NCI-H82 (cell line): ENCODE data around the gene SMDT1.
"Not testable (repeated sequence)": the region's sequence is repeated elsewhere in the genome, so short reads cannot be mapped to it uniquely, and the experiment has no call there.

ENCODE experiments used
- DNase-seq: peaks from one replicate; lab custom pipeline; 2025; lab: John Stamatoyannopoulos, UW

SMDT1 gene

DNA sequence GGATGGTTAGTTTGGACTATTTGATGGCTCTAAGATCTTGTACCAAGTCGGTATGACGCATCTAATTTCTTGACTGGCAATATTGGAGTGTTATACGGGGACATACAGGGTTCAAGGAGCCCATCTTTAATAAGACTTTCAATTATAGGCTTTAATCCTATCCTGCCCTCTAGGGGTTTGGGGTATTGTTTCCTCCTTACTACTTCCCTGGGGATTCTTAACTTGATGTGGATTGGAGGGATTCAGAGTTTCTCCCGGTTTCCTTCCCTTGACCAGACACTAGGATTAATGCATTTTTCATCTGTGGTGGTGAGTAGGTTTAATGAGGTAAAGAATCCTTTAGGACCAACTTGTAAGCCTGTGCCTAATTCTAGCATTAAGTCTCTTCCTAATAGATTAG is 32.3 kb downstream of the SMDT1 start:
- peak; percentile 57 for DNase-seq

DNA sequence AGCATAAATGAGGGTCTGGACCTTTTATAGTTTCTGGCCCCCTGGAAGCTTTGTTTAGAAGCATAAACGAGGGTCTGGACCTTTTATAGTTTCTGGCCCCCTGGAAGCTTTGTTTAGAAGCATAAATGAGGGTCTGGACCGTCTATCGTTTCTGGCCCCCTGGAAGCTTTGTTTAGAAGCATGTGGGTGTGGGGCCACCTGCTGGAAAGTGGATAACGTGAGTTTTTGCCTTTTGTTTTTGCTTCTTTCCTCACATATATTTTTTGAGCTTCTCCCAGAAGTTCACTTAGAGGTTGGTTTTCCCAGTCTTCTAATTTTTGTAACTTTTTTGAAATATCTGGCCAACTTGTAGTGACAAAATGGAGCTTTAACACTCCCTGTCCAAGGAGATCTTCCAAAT is 33.3 kb downstream of the SMDT1 start:
- DNase-seq: peak; percentile 22

DNA sequence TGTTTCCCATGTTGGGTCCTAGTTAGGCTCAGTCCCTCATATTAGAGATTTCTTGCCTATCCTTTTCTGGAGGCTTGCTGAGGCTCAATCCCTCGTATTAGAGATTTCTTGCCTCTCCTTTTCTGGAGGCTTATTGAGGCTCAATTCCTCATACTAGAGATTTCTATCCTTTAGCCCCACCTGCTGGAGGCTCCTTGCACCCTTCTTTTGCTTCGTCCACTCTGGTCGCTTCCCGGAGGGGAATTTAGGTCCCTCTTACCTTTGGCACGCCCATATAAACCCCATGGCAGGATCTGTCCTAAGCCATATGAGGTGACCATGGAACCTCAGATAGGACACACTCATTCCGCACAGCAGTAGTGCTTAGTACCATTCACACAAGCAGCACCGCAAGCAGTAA is 35.2 kb downstream of the SMDT1 start:
- peak; percentile 46 for DNase-seq

DNA sequence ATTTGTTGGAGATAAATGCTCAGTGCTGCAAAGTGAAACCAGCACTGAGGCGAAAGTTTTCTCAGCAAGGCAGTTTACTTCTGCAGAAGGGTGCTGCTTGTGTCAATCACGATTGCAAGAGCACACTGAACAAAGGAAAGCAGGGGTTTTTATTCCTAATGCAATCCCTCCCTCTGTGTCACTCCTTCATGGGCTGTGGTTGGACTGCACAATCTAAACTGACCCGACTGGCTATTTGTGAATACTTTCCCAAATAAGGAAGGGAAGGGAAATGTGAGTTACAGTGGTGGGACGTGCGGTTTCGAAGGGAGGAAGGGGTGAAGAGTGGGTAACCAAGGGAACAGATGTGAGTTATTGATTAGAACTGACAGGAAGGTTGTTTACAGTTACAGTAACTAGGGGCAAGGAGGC is 35.9 kb downstream of the SMDT1 start:
- DNase-seq: not testable (repeated sequence)

DNA sequence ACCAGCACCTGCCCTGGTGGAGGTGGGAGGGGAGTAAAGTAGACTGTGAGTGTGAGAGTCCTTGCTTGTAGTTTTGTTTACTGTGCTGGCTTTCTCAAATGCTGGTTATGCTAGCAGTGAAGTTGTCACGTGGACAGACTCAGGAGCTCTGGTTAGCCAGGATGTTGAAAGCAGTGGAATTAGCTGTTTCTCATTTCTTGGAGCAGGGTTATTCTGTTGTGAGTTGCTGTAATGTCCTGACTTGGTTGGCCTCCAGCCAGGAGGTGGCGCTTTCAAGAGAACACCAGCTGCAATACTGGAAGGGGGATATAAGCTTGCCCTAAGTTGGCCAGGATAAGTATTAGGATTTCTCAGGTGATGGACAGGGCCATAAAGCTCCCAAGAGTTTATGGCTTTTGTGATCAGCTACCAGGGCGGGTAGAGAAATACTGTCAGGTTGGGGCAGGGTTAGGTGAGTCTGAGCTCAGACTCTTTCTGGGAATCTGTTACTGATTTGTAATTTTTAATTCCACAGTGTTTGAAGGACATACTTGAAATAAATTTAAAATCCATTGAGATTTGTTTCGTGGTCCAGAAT is 37.4 kb downstream of the SMDT1 start:
- DNase-seq: peak; percentile 26

DNA sequence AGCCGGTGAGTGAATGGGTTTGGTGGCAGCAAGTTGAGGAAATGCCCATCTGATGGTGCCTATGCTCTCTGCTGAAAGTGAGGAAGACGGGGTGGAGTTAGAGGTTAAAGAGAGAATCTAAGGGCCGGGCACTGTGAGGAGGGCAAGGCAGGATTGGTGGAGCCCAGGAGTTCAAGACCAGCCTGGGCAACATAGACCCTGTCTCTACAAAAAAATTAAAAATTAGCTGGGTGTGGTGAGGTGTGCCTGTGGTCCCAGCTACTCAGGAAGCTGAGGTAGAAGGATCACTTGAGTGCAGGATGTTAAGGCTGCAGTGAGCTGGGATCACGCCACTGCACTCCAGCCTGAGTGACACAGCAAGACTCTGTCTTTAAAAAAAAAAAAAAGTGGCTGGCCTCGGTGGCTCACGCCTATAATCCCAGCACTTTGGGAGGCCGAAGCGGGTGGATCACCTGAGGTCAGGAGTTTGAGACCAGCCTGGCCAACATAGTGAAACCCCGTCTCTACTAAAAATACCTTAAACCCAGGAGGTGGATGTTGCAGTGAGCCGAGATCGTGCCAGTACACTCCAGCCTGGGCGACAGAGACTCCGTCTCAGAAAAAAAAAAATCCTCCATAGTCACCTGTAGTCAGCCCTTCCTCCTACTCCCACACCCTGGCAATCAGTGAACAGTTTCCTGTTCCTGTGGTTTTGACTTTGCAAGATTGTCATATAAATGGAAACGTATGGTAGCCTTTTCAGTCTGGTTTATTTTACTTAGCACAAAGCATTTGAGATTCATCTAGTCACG is 40.9 kb downstream of the SMDT1 start:
- not testable (repeated sequence) for DNase-seq

DNA sequence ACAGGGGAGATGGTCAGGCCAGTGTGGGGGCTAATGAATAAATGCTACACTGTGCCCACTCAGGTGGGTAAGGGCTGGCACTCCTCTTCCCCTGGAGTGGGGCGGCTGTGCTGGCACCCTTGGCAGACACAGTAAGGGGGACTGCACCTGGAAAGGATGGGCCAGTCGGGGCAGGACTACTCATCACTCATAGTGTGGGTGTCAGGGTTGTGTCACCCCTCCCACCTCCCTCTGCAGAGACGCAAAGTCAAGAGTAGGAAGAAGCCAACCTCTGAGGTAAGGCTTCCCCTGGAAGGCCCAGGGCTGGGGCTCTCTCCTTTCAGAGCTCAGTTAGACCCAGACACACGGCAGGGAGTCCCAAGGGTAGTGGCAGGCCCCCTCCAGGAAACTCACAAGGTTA is 44.0 kb downstream of the SMDT1 start:
- not testable (repeated sequence) for DNase-seq

DNA sequence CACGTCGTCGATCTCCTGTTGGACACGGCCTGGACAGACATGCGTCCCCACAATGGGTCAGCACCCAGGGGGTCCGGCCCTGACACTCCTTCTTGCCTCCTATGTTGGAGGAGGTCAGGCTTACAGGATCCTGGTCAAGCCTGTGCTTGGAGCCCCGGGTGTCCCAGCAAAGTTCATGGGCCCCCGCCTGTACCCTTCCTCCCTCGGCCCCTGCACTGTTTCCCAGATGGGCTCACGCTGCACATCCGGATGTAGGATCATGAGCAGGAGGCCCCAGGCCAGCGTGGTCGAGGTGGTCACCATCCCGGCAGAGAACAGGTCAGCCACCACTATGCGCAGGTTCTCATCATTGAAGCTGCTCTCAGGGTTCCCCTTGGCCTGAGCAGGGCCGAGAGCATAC is 48.1 kb downstream of the SMDT1 start:
- no peak for DNase-seq

DNA sequence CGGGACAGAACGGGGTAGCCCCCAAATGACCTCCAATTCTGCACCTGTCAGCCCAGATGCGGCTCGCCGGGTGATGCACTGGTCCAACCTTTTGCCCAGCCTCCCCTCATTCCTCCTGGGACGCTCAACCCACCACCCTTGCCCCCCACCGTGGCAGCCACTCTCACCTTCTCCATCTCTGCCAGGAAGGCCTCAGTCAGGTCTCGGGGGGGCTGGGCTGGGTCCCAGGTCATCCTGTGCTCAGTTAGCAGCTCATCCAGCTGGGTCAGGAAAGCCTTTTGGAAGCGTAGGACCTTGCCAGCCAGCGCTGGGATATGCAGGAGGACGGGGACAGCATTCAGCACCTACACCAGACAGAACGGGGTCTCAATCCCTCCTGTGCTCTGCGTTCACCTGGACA is 48.5 kb downstream of the SMDT1 start:
- DNase-seq: not testable (repeated sequence)

DNA sequence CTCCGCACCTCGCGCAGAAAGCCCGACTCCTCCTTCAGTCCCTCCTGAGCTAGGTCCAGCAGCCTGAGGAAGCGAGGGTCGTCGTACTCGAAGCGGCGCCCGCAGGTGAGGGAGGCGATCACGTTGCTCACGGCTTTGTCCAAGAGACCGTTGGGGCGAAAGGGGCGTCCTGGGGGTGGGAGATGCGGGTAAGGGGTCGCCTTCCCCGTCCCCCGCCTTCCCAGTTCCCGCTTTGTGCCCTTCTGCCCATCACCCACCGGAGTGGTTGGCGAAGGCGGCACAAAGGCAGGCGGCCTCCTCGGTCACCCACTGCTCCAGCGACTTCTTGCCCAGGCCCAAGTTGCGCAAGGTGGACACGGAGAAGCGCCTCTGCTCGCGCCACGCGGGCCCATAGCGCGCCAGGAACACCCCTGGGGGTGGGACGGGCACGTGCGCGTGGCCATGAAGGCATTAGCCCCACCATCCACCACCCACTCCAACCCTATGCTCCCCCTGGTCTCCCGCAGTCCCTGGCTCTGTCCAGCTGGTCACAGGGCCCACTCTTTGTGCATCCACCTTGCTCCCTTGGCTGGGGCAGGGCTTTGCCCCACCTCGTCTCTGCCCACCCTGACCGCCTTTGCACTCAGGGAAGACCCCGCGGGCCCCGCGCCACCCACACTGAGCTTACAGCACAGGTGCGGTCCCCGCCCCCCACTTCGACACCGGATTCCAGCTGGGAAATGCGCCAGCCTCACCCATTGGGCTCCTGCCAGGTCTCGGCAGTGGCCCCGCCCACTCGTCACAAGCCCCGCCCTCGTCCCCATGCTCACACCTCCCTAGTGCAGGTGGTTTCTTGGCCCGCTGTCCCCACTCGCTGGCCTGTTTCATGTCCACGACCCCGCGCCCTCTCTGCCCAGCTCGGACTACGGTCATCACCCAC is 49.5 kb downstream of the SMDT1 start:
- peak; percentile 29 for DNase-seq

DNA sequence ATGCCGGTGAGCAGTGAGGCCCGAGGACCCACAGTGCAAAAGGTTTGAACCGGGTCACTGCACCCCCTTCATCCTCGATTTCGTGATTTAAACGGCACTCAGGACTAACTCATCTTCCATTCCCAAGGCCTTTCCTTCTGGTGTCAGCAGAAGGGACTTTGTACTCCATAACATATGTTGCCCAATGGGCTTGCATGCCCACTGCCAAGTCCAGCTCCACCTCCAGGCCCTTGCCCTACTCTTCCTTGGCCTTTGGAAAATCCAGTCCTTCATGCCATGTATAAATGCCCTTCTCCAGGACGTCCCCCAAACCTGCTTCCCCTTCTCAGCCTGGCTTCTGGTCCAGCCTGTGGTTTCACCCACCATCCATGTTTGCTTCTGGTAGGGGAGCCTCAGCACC is 50.7 kb downstream of the SMDT1 start:
- not testable (repeated sequence) for DNase-seq

DNA sequence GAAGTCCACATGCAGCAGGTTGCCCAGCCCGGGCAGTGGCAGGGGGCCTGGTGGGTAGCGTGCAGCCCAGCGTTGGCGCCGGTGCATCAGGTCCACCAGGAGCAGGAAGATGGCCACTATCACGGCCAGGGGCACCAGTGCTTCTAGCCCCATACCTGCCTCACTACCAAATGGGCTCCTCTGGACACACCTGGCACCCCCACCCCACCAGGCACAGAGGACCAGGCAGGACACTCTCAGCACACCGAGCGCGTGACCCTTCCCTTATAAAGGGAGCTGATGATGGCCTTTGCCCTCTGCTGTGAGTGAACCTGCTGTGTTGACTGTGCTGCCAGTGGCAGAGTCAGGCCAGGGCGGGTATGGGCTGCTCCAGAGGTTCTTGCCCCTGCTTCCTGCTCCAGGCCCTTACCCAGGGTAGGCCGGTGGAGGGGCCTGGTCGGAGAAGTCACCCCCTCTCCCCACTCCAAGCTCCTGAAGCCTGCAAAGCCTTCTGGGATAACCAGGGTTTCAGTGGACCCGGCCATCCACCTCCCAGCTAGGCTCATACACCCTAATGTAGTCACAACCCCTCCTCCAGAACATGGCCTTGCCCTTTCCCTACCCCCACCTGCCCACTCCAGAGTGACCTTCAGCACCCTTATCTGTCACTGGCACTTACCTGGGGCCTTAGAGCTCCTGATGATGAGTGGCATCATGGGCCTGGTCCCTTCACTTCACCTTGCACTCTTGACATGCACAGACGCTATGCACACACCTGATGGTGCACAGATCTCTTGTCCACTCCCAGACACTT is 51.3 kb downstream of the SMDT1 start, which contains the start of gene CYP2D6:
Gene CYP2D6, minus strand, starts transcription at position 172 of the 793 bp plus-strand sequence. Its CDS starts 19 bp downstream, at position 153.
- DNase-seq: not testable (repeated sequence)

DNA sequence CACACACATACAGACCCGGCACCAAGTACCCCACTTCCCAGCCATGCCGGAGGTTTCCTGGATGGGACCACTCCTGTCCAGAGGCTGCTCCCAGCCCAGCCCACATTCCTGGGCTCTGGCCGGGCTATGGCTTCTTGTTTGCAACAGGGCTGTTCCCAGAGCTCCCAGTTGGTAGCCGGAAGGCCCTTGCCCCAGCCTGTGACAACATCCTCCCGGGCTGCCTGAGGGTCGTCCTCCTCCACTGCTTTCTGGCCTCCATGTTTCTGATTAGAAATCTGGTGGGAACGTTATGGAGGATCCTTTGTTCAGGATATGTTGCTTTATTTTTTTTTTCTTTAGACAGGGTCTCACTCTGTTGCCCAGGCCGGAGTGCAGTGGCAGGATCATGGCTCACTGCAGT is 52.1 kb downstream of the SMDT1 start:
- DNase-seq: no peak

DNA sequence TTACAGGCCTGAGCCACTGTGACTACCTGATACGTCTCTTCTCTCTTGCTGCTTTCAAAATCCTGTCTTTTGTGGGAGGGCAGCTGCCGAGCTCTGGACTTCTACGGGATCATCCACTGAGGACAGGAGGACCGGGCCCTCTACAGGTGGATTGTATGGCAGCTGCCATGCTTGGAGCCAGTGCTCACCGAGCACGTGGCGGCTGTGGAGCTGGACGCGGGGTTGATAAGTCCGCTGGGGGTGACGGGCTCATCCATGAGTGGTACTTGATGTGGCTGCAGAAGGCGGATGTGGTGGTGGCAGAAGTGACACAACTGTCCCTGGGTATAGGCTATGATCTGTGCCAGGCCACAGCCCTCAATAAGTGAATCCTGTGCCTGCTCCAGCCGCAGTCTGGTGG is 53.0 kb downstream of the SMDT1 start:
- no peak for DNase-seq
